IMR-90 (cell line): Measurements from ENCODE around the gene PHC1. TPM values are rescaled to one million over a fixed set of nuclear protein-coding genes. Genes with fewer than 3 reads are reported as not detected.

ENCODE experiments used
- ATAC-seq: fragments of 200-7000 bp; cut with Tn5 transposase; 2 replicates; pipeline ENCODE4 v1.9.1; 2020; ENCODE audit warnings: low read depth, mild to moderate bottlenecking, moderate library complexity
- BruUV-seq: library from RNA; stranded (reverse); fragments of 400-500 nt; replicated peaks from 2 replicates; lab custom pipeline; 2021; lab: Mats Ljungman, UMichigan
- CTCF ChIA-PET: fragments of 300-600 bp; formaldehyde crosslinking; extraction: SDS; loops from one replicate; lab custom pipeline; 2021; ENCODE audit warnings: antibody characterized with exemption; lab: Yijun Ruan, JAX
- POLR2A ChIA-PET: fragments of 300-600 bp; sonication (Branson Sonifier 250); formaldehyde crosslinking; loops from one replicate; lab custom pipeline; 2022; ENCODE audit warnings: antibody characterized with exemption; ENCODE audit not compliant: unreplicated experiment; lab: Charles Lee
- DNase-seq: peaks from one replicate; pipeline ENCODE4 v3.0.0; 2013
- H2AFZ ChIP-seq: replicated peaks from 2 replicates; pipeline ENCODE3; 2013; ENCODE audit warnings: low read length, mild to moderate bottlenecking; ENCODE audit not compliant: poor library complexity
- H2AK5ac ChIP-seq: 2 replicates; pipeline ENCODE4 v1.6.1; 2013; ENCODE audit warnings: low read depth, low read length, inconsistent platforms
- H2AK9ac ChIP-seq: replicated peaks from 2 replicates; pipeline ENCODE3; 2013; ENCODE audit warnings: mild to moderate bottlenecking, low read depth, low read length, moderate library complexity; ENCODE audit not compliant: poor library complexity
- H2BK120ac ChIP-seq: 2 replicates; pipeline ENCODE4 v1.6.1; 2013; ENCODE audit warnings: low read depth, low read length, inconsistent platforms
- H2BK15ac ChIP-seq: 3 replicates; pipeline ENCODE4 v1.6.1; 2013; ENCODE audit warnings: low read depth, low read length, inconsistent platforms
- H2BK20ac ChIP-seq: 2 replicates; pipeline ENCODE4 v1.6.1; 2013; ENCODE audit warnings: low read depth, mild to moderate bottlenecking, inconsistent platforms, low read length, moderate library complexity
- H2BK5ac ChIP-seq: 2 replicates; pipeline ENCODE4 v1.6.1; 2013; ENCODE audit warnings: mild to moderate bottlenecking, low read depth, low read length, inconsistent platforms; ENCODE audit not compliant: poor library complexity, severe bottlenecking
- H3K14ac ChIP-seq: replicated peaks from 2 replicates; pipeline ENCODE4 v1.6.1; 2013; ENCODE audit warnings: low read depth, low read length, inconsistent platforms
- H3K18ac ChIP-seq: 2 replicates; pipeline ENCODE4 v1.6.1; 2013; ENCODE audit warnings: low read depth, low read length, control low read depth
- H3K23ac ChIP-seq: 2 replicates; pipeline ENCODE4 v1.6.1; 2013; ENCODE audit warnings: low read depth, low read length, inconsistent platforms
- H3K27ac ChIP-seq: 2 replicates; pipeline ENCODE4 v1.5.1; 2013; ENCODE audit warnings: mild to moderate bottlenecking, control low read depth, low read length; ENCODE audit not compliant: insufficient read depth
- H3K27me3 ChIP-seq: 2 replicates; pipeline ENCODE4 v1.6.1; 2013; ENCODE audit warnings: low read length; ENCODE audit not compliant: control insufficient read depth, insufficient read depth
- H3K36me3 ChIP-seq: 2 replicates; pipeline ENCODE4 v1.6.1; 2013; ENCODE audit warnings: low read length, mixed read lengths; ENCODE audit not compliant: control insufficient read depth, insufficient read depth
- H3K4ac ChIP-seq: 2 replicates; pipeline ENCODE4 v1.6.1; 2013; ENCODE audit warnings: low read depth, low read length, inconsistent platforms
- H3K4me1 ChIP-seq: 2 replicates; pipeline ENCODE4 v1.6.1; 2013; ENCODE audit warnings: low read length, mixed read lengths; ENCODE audit not compliant: control insufficient read depth, insufficient read depth
- H3K4me2 ChIP-seq: 2 replicates; pipeline ENCODE4 v1.6.1; 2013; ENCODE audit warnings: low read depth, mild to moderate bottlenecking, control low read depth, low read length, moderate library complexity
- H3K4me3 ChIP-seq: 2 replicates; pipeline ENCODE4 v1.5.1; 2013; ENCODE audit warnings: low read depth, mild to moderate bottlenecking, control low read depth, low read length, moderate library complexity; ENCODE audit not compliant: insufficient read depth
- H3K56ac ChIP-seq: 2 replicates; pipeline ENCODE4 v1.6.1; 2013; ENCODE audit warnings: low read length, inconsistent platforms; ENCODE audit not compliant: insufficient read depth; ENCODE audit errors: extremely low read depth
- H3K79me1 ChIP-seq, 2 experiments: 2 replicates each; pipeline ENCODE4 v1.6.1; 2013; ENCODE audit warnings: low read length in 2 of 2, inconsistent platforms in 1 of 2, low read depth in 1 of 2
- H3K9ac ChIP-seq: 2 replicates; pipeline ENCODE4 v1.6.1; 2013; ENCODE audit warnings: low read depth, low read length, control low read depth
- H3K9me1 ChIP-seq: 2 replicates; pipeline ENCODE4 v1.6.1; 2013; ENCODE audit warnings: low read length, inconsistent platforms; ENCODE audit not compliant: insufficient read depth
- H3K9me3 ChIP-seq: 2 replicates; pipeline ENCODE4 v1.6.1; 2013; ENCODE audit warnings: low read length; ENCODE audit not compliant: control insufficient read depth, insufficient read depth
- H4K20me1 ChIP-seq: 2 replicates; pipeline ENCODE4 v1.6.1; 2013; ENCODE audit warnings: low read length, inconsistent platforms; ENCODE audit not compliant: insufficient read depth
- H4K5ac ChIP-seq: 2 replicates; pipeline ENCODE4 v1.6.1; 2013; ENCODE audit warnings: mild to moderate bottlenecking, low read depth, low read length, control low read depth
- H4K8ac ChIP-seq, 2 experiments: 2 replicates each; pipeline ENCODE4 v1.6.1; 2013; ENCODE audit warnings: low read depth in 2 of 2, low read length in 2 of 2, control low read depth in 1 of 2, inconsistent platforms in 1 of 2
- H4K91ac ChIP-seq: 2 replicates; pipeline ENCODE4 v1.6.1; 2013; ENCODE audit warnings: low read depth, low read length, inconsistent platforms; ENCODE audit not compliant: insufficient read depth
- BHLHE40 ChIP-seq: fragments of 150-350 bp; IDR thresholded peaks from 2 replicates; pipeline ENCODE4 v1.6.1; 2016; ENCODE audit warnings: mild to moderate bottlenecking, low read depth, low read length
- CEBPB ChIP-seq: IDR thresholded peaks from 2 replicates; pipeline ENCODE4 v1.6.1; 2012; ENCODE audit warnings: low read depth, low read length, improper control_type of control experiment
- CHD1 ChIP-seq: IDR thresholded peaks from 2 replicates; pipeline ENCODE4 v1.6.1; 2012; ENCODE audit warnings: low read depth, low read length, improper control_type of control experiment
- CTCF ChIP-seq: conservative IDR thresholded peaks from 2 replicates; pipeline ENCODE4 v1.5.1; 2012; ENCODE audit warnings: mild to moderate bottlenecking, low read depth, low read length, improper control_type of control experiment
- ELK1 ChIP-seq: fragments of 150-350 bp; IDR thresholded peaks from 2 replicates; pipeline ENCODE4 v1.6.1; 2016; ENCODE audit warnings: low read depth, mild to moderate bottlenecking, low read length, moderate library complexity, borderline replicate concordance
- FOS ChIP-seq: fragments of 150-350 bp; IDR thresholded peaks from 2 replicates; pipeline ENCODE4 v1.6.1; 2016; ENCODE audit warnings: low read depth, low read length
- MAFK ChIP-seq: IDR thresholded peaks from 2 replicates; pipeline ENCODE4 v1.6.1; 2012; ENCODE audit warnings: low read depth, low read length, improper control_type of control experiment
- MAZ ChIP-seq: IDR thresholded peaks from 2 replicates; pipeline ENCODE4 v1.6.1; 2012; ENCODE audit warnings: low read depth, mild to moderate bottlenecking, low read length, improper control_type of control experiment, moderate library complexity, borderline replicate concordance
- MXI1 ChIP-seq: IDR thresholded peaks from 2 replicates; pipeline ENCODE4 v1.6.1; 2012; ENCODE audit warnings: low read depth, mild to moderate bottlenecking, low read length, moderate library complexity, borderline replicate concordance
- NFE2L2 ChIP-seq: fragments of 150-350 bp; IDR thresholded peaks from 2 replicates; pipeline ENCODE4 v1.6.1; 2016; ENCODE audit warnings: low read depth, mild to moderate bottlenecking, low read length
- POLR2A ChIP-seq: IDR thresholded peaks from 2 replicates; pipeline ENCODE4 v1.6.1; 2012; ENCODE audit warnings: mild to moderate bottlenecking, low read depth, low read length
- RAD21 ChIP-seq: IDR thresholded peaks from 2 replicates; pipeline ENCODE4 v1.6.1; 2012; ENCODE audit warnings: low read length, improper control_type of control experiment
- RCOR1 ChIP-seq: IDR thresholded peaks from 2 replicates; pipeline ENCODE4 v1.6.1; 2012; ENCODE audit warnings: mild to moderate bottlenecking, low read length, improper control_type of control experiment; ENCODE audit not compliant: insufficient replicate concordance
- RFX5 ChIP-seq: IDR thresholded peaks from 2 replicates; pipeline ENCODE4 v1.8.0; 2012; ENCODE audit warnings: low read depth, mild to moderate bottlenecking, low read length, moderate library complexity
- SMC3 ChIP-seq: fragments of 150-350 bp; IDR thresholded peaks from 2 replicates; pipeline ENCODE4 v1.6.1; 2016; ENCODE audit warnings: low read depth, mild to moderate bottlenecking, antibody characterized with exemption, low read length, moderate library complexity
- WGBS, 2 experiments: methylation state at CpG; one replicate each; pipeline versions ENCODE4 v1.1.5 to v1.1.7; 2013; ENCODE audit warnings: missing lambda C conversion rate in 2 of 2; ENCODE audit not compliant: insufficient read length in 1 of 2; ENCODE audit errors: extremely low coverage in 2 of 2; 5-methylcytosine and 5-hydroxymethylcytosine counted together
- dilution Hi-C: fragments of 300-500 bp; cut with HindIII; formaldehyde crosslinking; loops from one replicate; pipeline ENCODE4 v1.14.3; 2018; ENCODE audit warnings: low sequenced_read_pairs; ENCODE audit not compliant: unreplicated experiment
- in situ Hi-C: fragments of 300-500 bp; cut with MboI; formaldehyde crosslinking; loops from 3 replicates; pipeline ENCODE4 v1.14.3; 2019; ENCODE audit warnings: low sequenced_read_pairs, inconsistent platforms, mixed read lengths
- intact Hi-C: fragments of 100-400 bp; cut with micrococcal nuclease; formaldehyde crosslinking; loops from 2 replicates; pipeline ENCODE4 v1.10.0; 2022
- polyA plus RNA-seq, 3 experiments: library from polyadenylated mRNA; depleted of rRNA; stranded (reverse); fragments of >200 nt; gene quantifications; 2 replicates each; pipeline ENCODE4 v1.2.3, GENCODE V29; 2012; ENCODE audit warnings: low replicate concordance in 1 of 3
- total RNA-seq: library from RNA; depleted of rRNA; stranded (reverse); fragments of >200 nt; gene quantifications from 2 replicates; pipeline ENCODE4 v1.2.3, GENCODE V29; 2012
- TF ChIP-seq, protein P1 (sequence below): fragments of 150-350 bp; IDR thresholded peaks from 2 replicates; pipeline ENCODE4 v1.6.1; 2017; ENCODE audit warnings: mild to moderate bottlenecking, antibody characterized with exemption, low read length, low read depth

Gene PHC1
- total and polyA plus RNA-seq, 2 of the 4 experiments (the other 2 are of a cell fraction): 9.1 to 23.1 TPM

DNA sequence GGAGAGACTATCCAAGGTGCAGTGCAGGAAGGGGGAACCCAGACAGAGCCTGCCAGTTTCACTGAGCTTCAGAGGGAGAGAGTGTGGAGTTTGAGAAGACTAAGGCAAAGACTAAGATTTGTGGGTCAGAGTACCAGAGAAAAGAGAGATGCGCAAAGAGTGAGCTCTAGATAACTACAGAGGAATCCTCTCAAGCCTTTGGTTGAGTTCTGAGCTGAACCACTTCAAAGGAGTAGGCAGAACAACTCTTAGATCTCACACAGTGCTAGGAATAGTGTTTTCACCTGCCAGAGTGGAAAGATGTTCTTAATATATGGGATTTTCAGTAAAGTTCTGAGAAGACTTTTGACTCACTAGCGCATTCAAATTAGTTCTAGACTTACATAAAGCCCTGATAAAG lies 45.9 kb downstream of the PHC1 start:
- no peak overlapping the region for H2AK9ac ChIP-seq
- no peak overlapping the region for H2BK15ac ChIP-seq
- H2AK5ac ChIP-seq: no peak overlapping the region
- H3K79me1 ChIP-seq: no peaks in the 10 kb centered on the region
- no peak overlapping the region for H3K4ac ChIP-seq
- DNase-seq: no peak
- WGBS, 2 experiments: no CpG with 5 or more reads among the region's 2 CpGs
- H3K56ac ChIP-seq: no peak overlapping the region
- in situ Hi-C loops: no loop called here
- H4K8ac ChIP-seq: no peak overlapping the region
- no peak overlapping the region for H3K4me3 ChIP-seq
- dilution Hi-C loops: no loop called here
- BruUV-seq: no TSS peak
- H3K4me2 ChIP-seq: no peak overlapping the region
- intact Hi-C loops: no loop called here
- no peak for ATAC-seq
- H3K27me3 ChIP-seq: no peaks in the 10 kb centered on the region
- H2BK5ac ChIP-seq: no peak overlapping the region
- no peaks in the 10 kb centered on the region for H3K9me3 ChIP-seq
- H3K27ac ChIP-seq: no peak overlapping the region
- H3K9me1 ChIP-seq: no peaks in the 10 kb centered on the region
- no peaks in the 10 kb centered on the region for H4K20me1 ChIP-seq
- H3K18ac ChIP-seq: no peak overlapping the region
- no peak overlapping the region for H3K14ac ChIP-seq
- CTCF ChIA-PET: interaction anchor here (0.6 kb wide), 1 partner anchor 10 kb away, joined by 3 read pairs; the partner anchor contains the start of gene M6PR
- H3K9ac ChIP-seq: no peak overlapping the region
- no peak overlapping the region for H4K5ac ChIP-seq
- H3K23ac ChIP-seq: no peak overlapping the region
- TF ChIP-seq CHD1 (no peak), CTCF (no peak), CEBPB (no peak), FOS (no peak), RFX5 (no peak), NFE2L2 (no peak), RCOR1 (no peak), ELK1 (no peak), SMC3 (no peak), MAZ (no peak), POLR2A (no peak), RAD21 (no peak), MAFK (no peak), BHLHE40 (no peak), MXI1 (no peak)
- TF ChIP-seq, protein P1, sequence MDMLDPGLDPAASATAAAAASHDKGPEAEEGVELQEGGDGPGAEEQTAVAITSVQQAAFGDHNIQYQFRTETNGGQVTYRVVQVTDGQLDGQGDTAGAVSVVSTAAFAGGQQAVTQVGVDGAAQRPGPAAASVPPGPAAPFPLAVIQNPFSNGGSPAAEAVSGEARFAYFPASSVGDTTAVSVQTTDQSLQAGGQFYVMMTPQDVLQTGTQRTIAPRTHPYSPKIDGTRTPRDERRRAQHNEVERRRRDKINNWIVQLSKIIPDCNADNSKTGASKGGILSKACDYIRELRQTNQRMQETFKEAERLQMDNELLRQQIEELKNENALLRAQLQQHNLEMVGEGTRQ: no peak
- POLR2A ChIA-PET: no interaction called here
- H3K4me1 ChIP-seq: no peaks in the 10 kb centered on the region
- H2AFZ ChIP-seq: no peak overlapping the region
- H3K36me3 ChIP-seq: no peaks in the 10 kb centered on the region
- no peak overlapping the region for H2BK120ac ChIP-seq
- no peak overlapping the region for H4K91ac ChIP-seq
- no peak overlapping the region for H2BK20ac ChIP-seq
